ENCODE measurements around the gene ALG1. TPM values are rescaled to one million over a fixed set of nuclear protein-coding genes. Genes with fewer than 3 reads are reported as not detected.

The ALG1 gene
- 10 to 100 TPM; 21.1 to 29.0 TPM for total RNA-seq

- Mint-ChIP-seq H3K4me1 (peaks cover 28% of the 10 kb centered on the region), H3K9me3 (ENCODE audit: low read depth) (peaks cover 3% of the 10 kb centered on the region), H3K36me3 (peaks cover 20% of the 10 kb centered on the region)
Observed at GRCh38 chr16:5071681-5072333, at the start of gene ALG1. Gene ALG1, plus strand, starts transcription at chr16:5071843. Its CDS starts 7 bp downstream, at chr16:5071850.

GRCh38 chr16:5022521-5022920 is 49.1 kb upstream of the ALG1 start:
- no peak overlapping the region for H3K4me3 Mint-ChIP-seq
- no peaks in the 10 kb centered on the region for H3K9me3 Mint-ChIP-seq (ENCODE audit: low read depth)
- DNase-seq: no peak
- H3K4me1 Mint-ChIP-seq: no peaks in the 10 kb centered on the region
- CTCF ChIA-PET: interaction anchor here (0.7 kb wide), 1 partner anchor 92 kb away, joined by 3 read pairs; no protein-coding TSS in a partner anchor
- no peak for ATAC-seq
- H3K27me3 Mint-ChIP-seq: no peaks in the 10 kb centered on the region
- H3K36me3 Mint-ChIP-seq: no peaks in the 10 kb centered on the region
- H3K27ac Mint-ChIP-seq: no peak overlapping the region

More at GRCh38 chr16:5071681-5072333, at the start of gene ALG1:
- CTCF ChIA-PET: interaction anchor here (1.0 to 3.1 kb wide), 6 partner anchors 9 to 116 kb away, joined by 3 to 9 read pairs (median 6); no protein-coding TSS in a partner anchor
- Mint-ChIP-seq H3K27me3 (no peaks in the 10 kb centered on the region), H3K27ac (peak within 1 kb of the TSS; percentile 96), H3K4me3 (peak within 1 kb of the TSS; percentile 98)
- peak; percentile 92 for DNase-seq
- peak; percentile 94 for ATAC-seq

GRCh38 chr16:5024632-5025031 is 47.0 kb upstream of the ALG1 start:
- Mint-ChIP-seq H3K4me3 (no peak overlapping the region), H3K36me3 (no peaks in the 10 kb centered on the region), H3K27me3 (no peaks in the 10 kb centered on the region), H3K4me1 (no peaks in the 10 kb centered on the region), H3K27ac (no peak overlapping the region), H3K9me3 (ENCODE audit: low read depth) (no peaks in the 10 kb centered on the region)
- DNase-seq (no peak), ATAC-seq (no peak)
- CTCF ChIA-PET: interaction anchor here (1.3 kb wide), 1 partner anchor 10 kb away, joined by 5 read pairs; the partner anchor contains the start of gene NAGPA

GRCh38 chr16:5025171-5025632 is 46.4 kb upstream of the ALG1 start:
- H3K9me3 Mint-ChIP-seq (ENCODE audit: low read depth): no peaks in the 10 kb centered on the region
- H3K4me3 Mint-ChIP-seq: no peak overlapping the region
- CTCF ChIA-PET: interaction anchor here (1.3 kb wide), 1 partner anchor 9 kb away, joined by 5 read pairs; the partner anchor contains the start of gene NAGPA

GRCh38 chr16:5026664-5027063 is 45.0 kb upstream of the ALG1 start:
- CTCF ChIA-PET: no interaction called here
- DNase-seq (no peak), ATAC-seq (no peak)
- H3K36me3 Mint-ChIP-seq: no peaks in the 10 kb centered on the region
- H3K4me1 Mint-ChIP-seq: no peaks in the 10 kb centered on the region
- H3K9me3 Mint-ChIP-seq (ENCODE audit: low read depth): no peaks in the 10 kb centered on the region
- H3K27ac Mint-ChIP-seq: no peak overlapping the region
- no peak overlapping the region for H3K4me3 Mint-ChIP-seq
- H3K27me3 Mint-ChIP-seq: no peaks in the 10 kb centered on the region

More at GRCh38 chr16:5025171-5025632, 46.4 kb upstream of the ALG1 start:
- Mint-ChIP-seq H3K27me3 (no peaks in the 10 kb centered on the region), H3K27ac (no peak overlapping the region), H3K4me1 (no peaks in the 10 kb centered on the region), H3K36me3 (no peaks in the 10 kb centered on the region)
- DNase-seq (no peak), ATAC-seq (no peak)

GRCh38 chr16:5027086-5027485 is 44.6 kb upstream of the ALG1 start:
- Mint-ChIP-seq H3K4me3 (no peak overlapping the region), H3K36me3 (no peaks in the 10 kb centered on the region), H3K4me1 (peaks cover 2% of the 10 kb centered on the region), H3K9me3 (ENCODE audit: low read depth) (no peaks in the 10 kb centered on the region), H3K27ac (no peak overlapping the region), H3K27me3 (no peaks in the 10 kb centered on the region)
- CTCF ChIA-PET: no interaction called here
- DNase-seq: no peak
- no peak for ATAC-seq

- DNase-seq (no peak), ATAC-seq (no peak)
- CTCF ChIA-PET: no interaction called here
- Mint-ChIP-seq H3K4me3 (no peak overlapping the region), H3K9me3 (ENCODE audit: low read depth) (no peaks in the 10 kb centered on the region), H3K4me1 (peaks cover 5% of the 10 kb centered on the region), H3K27ac (no peak overlapping the region), H3K27me3 (no peaks in the 10 kb centered on the region), H3K36me3 (no peaks in the 10 kb centered on the region)
Observed at GRCh38 chr16:5027575-5028235, 43.9 kb upstream of the ALG1 start.

- H3K27ac Mint-ChIP-seq: no peak overlapping the region
- CTCF ChIA-PET: no interaction called here
- H3K36me3 Mint-ChIP-seq: no peaks in the 10 kb centered on the region
- H3K27me3 Mint-ChIP-seq: no peaks in the 10 kb centered on the region
- no peak overlapping the region for H3K4me3 Mint-ChIP-seq
- ATAC-seq: no peak
- peaks cover 10% of the 10 kb centered on the region for H3K4me1 Mint-ChIP-seq
- DNase-seq: no peak
- no peaks in the 10 kb centered on the region for H3K9me3 Mint-ChIP-seq (ENCODE audit: low read depth)
Observed at GRCh38 chr16:5028950-5029475, 42.6 kb upstream of the ALG1 start.

- Mint-ChIP-seq H3K4me3 (no peak overlapping the region), H3K27ac (no peak overlapping the region), H3K36me3 (no peaks in the 10 kb centered on the region), H3K4me1 (peaks cover 17% of the 10 kb centered on the region), H3K27me3 (no peaks in the 10 kb centered on the region), H3K9me3 (ENCODE audit: low read depth) (no peaks in the 10 kb centered on the region)
- CTCF ChIA-PET: no interaction called here
- ATAC-seq (no peak), DNase-seq (no peak)
Observed at GRCh38 chr16:5030251-5030870, 41.3 kb upstream of the ALG1 start.

- no peak for ATAC-seq
- no peak for DNase-seq
- CTCF ChIA-PET: no interaction called here
- Mint-ChIP-seq H3K27me3 (no peaks in the 10 kb centered on the region), H3K9me3 (ENCODE audit: low read depth) (no peaks in the 10 kb centered on the region), H3K4me1 (peaks cover 17% of the 10 kb centered on the region), H3K27ac (no peak overlapping the region), H3K4me3 (no peak overlapping the region), H3K36me3 (no peaks in the 10 kb centered on the region)
Observed at GRCh38 chr16:5031601-5032000, 40.0 kb upstream of the ALG1 start.

GRCh38 chr16:5032748-5033167 is 38.9 kb upstream of the ALG1 start:
- peaks cover 17% of the 10 kb centered on the region for H3K4me1 Mint-ChIP-seq
- no peaks in the 10 kb centered on the region for H3K36me3 Mint-ChIP-seq
- CTCF ChIA-PET: no interaction called here
- H3K27ac Mint-ChIP-seq: peak overlapping the region; percentile 42
- peak overlapping the region; percentile 85 for H3K4me3 Mint-ChIP-seq
- H3K27me3 Mint-ChIP-seq: no peaks in the 10 kb centered on the region
- no peak for ATAC-seq
- no peak for DNase-seq
- H3K9me3 Mint-ChIP-seq (ENCODE audit: low read depth): no peaks in the 10 kb centered on the region

GRCh38 chr16:5033256-5034166 is 38.1 kb upstream of the ALG1 start, which contains the start of gene NAGPA:
Gene NAGPA, minus strand, starts transcription at chr16:5033935. Its CDS starts 21 bp downstream, at chr16:5033914.
- no peaks in the 10 kb centered on the region for H3K27me3 Mint-ChIP-seq
- DNase-seq: peak; percentile 91
- H3K27ac Mint-ChIP-seq: peak within 1 kb of the TSS; percentile 80
- CTCF ChIA-PET: interaction anchor here (1.0 to 1.5 kb wide), 5 partner anchors 9 to 60 kb away, joined by 3 to 6 read pairs (median 5); no protein-coding TSS in a partner anchor
- no peaks in the 10 kb centered on the region for H3K9me3 Mint-ChIP-seq (ENCODE audit: low read depth)
- no peaks in the 10 kb centered on the region for H3K36me3 Mint-ChIP-seq
- peak within 1 kb of the TSS; percentile 85 for H3K4me3 Mint-ChIP-seq
- peaks cover 17% of the 10 kb centered on the region for H3K4me1 Mint-ChIP-seq
- ATAC-seq: peak; percentile 96
